ENCODE data around the gene SCGB3A2.

The SCGB3A2 gene

DNA sequence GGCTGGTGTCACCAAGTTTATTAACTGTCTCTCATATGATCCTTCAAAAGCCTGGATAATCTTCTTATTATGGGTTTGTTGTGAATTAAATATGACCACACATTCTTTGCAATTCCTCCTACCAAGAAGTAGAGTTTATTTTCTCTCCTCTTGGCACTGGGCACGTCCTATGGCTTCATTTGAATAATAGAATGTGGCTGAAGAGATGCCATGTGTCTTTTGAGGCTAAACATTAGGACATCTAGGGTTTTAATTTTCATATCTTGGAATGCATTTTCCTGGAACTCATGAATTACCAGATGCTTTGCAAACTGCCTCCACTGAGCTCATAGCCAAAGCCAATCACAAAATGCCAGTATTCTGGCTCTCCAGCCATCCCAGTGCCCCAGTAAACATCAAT, 19.9 kb upstream of the SCGB3A2 start:
- H3K27ac ChIP-seq (ENCODE audit: low read depth, low read length) = no peak overlapping the region
- no peaks in the 10 kb centered on the region for H3K36me3 ChIP-seq (ENCODE audit: low read length)
- H3K79me2 ChIP-seq (ENCODE audit: insufficient read depth, low read length) = no peaks in the 10 kb centered on the region
- H3K27me3 ChIP-seq (ENCODE audit: low read length) = no peaks in the 10 kb centered on the region
- no peaks in the 10 kb centered on the region for H3K9me3 ChIP-seq (ENCODE audit: insufficient read depth, low read length)
- TF ChIP-seq EZH2phosphoT487 (conservative IDR thresholded peaks at IDR 0.05; ENCODE audit: low read length) (no peak), CTCF (IDR thresholded peaks at IDR 0.05; ENCODE audit: insufficient read depth, low read length, poor library complexity, severe bottlenecking) (no peak)
- H2AFZ ChIP-seq (ENCODE audit: low read depth, low read length, severe bottlenecking) = no peak overlapping the region
- H4K20me1 ChIP-seq (ENCODE audit: low read depth, low read length) = no peaks in the 10 kb centered on the region
- no peaks in the 10 kb centered on the region for H3F3A ChIP-seq (ENCODE audit: insufficient read depth)
- H3K4me3 ChIP-seq (ENCODE audit: insufficient read depth, low read length, poor library complexity, severe bottlenecking) = no peak overlapping the region
- H3K4me2 ChIP-seq (ENCODE audit: low read depth, low read length, poor library complexity, severe bottlenecking) = no peak overlapping the region
- no peak overlapping the region for H3K9ac ChIP-seq (ENCODE audit: low read length)
- no peaks in the 10 kb centered on the region for H3K9me2 ChIP-seq (replicated peaks; ENCODE audit: insufficient read depth, low read length)

GRCh38 chr5:147859962-147860640, 18.4 kb upstream of the SCGB3A2 start:
- Histone ChIP-seq H3K9me2 (replicated peaks; ENCODE audit: insufficient read depth, low read length) (no peaks in the 10 kb centered on the region), H3K79me2 (ENCODE audit: insufficient read depth, low read length) (no peaks in the 10 kb centered on the region), H3K36me3 (ENCODE audit: low read length) (no peaks in the 10 kb centered on the region), H3K4me3 (ENCODE audit: insufficient read depth, low read length, poor library complexity, severe bottlenecking) (no peak overlapping the region), H3K9me3 (ENCODE audit: insufficient read depth, low read length) (no peaks in the 10 kb centered on the region), H3K9ac (ENCODE audit: low read length) (no peak overlapping the region), H4K20me1 (ENCODE audit: low read depth, low read length) (no peaks in the 10 kb centered on the region), H3K27me3 (ENCODE audit: low read length) (no peaks in the 10 kb centered on the region), H3K4me2 (ENCODE audit: low read depth, low read length, poor library complexity, severe bottlenecking) (no peak overlapping the region), H3K27ac (ENCODE audit: low read depth, low read length) (no peak overlapping the region), H2AFZ (ENCODE audit: low read depth, low read length, severe bottlenecking) (no peak overlapping the region), H3F3A (ENCODE audit: insufficient read depth) (no peaks in the 10 kb centered on the region)
- TF ChIP-seq CTCF (IDR thresholded peaks at IDR 0.05; ENCODE audit: insufficient read depth, low read length, poor library complexity, severe bottlenecking) = no peak
- no peak for TF ChIP-seq EZH2phosphoT487 (conservative IDR thresholded peaks at IDR 0.05; ENCODE audit: low read length)

- Histone ChIP-seq H3K4me2 (ENCODE audit: low read depth, low read length, poor library complexity, severe bottlenecking) (no peak overlapping the region), H3K9me2 (replicated peaks; ENCODE audit: insufficient read depth, low read length) (no peaks in the 10 kb centered on the region), H3K9me3 (ENCODE audit: insufficient read depth, low read length) (no peaks in the 10 kb centered on the region), H3K36me3 (ENCODE audit: low read length) (no peaks in the 10 kb centered on the region), H3F3A (ENCODE audit: insufficient read depth) (no peaks in the 10 kb centered on the region), H3K9ac (ENCODE audit: low read length) (no peak overlapping the region), H3K27ac (ENCODE audit: low read depth, low read length) (no peak overlapping the region), H4K20me1 (ENCODE audit: low read depth, low read length) (no peaks in the 10 kb centered on the region), H3K27me3 (ENCODE audit: low read length) (no peaks in the 10 kb centered on the region), H3K4me3 (ENCODE audit: insufficient read depth, low read length, poor library complexity, severe bottlenecking) (no peak overlapping the region), H2AFZ (ENCODE audit: low read depth, low read length, severe bottlenecking) (no peak overlapping the region), H3K79me2 (ENCODE audit: insufficient read depth, low read length) (no peaks in the 10 kb centered on the region)
- TF ChIP-seq CTCF (IDR thresholded peaks at IDR 0.05; ENCODE audit: insufficient read depth, low read length, poor library complexity, severe bottlenecking) (no peak), EZH2phosphoT487 (conservative IDR thresholded peaks at IDR 0.05; ENCODE audit: low read length) (no peak)
These were observed 17.9 kb upstream of the SCGB3A2 start for GRCh38 chr5:147860641-147861025.
